Measurements from ENCODE around the gene RHBDF2. TPM values are rescaled to one million over a fixed set of nuclear protein-coding genes. Genes with fewer than 3 reads are reported as not detected.

RHBDF2 gene
- total RNA-seq, 1 experiment from 2014 or later, result 52.3 TPM

GRCh38 chr17:76475302-76475701, 25.9 kb downstream of the RHBDF2 start:
- H3K9me2 ChIP-seq (replicated peaks; ENCODE audit: low read length), result no peaks in the 10 kb centered on the region
- no peaks in the 10 kb centered on the region for H3K27me3 ChIP-seq (ENCODE audit: low read length)
- no peaks in the 10 kb centered on the region for H4K20me1 ChIP-seq (ENCODE audit: low read length)
- H3K4me1 ChIP-seq (ENCODE audit: insufficient read depth, low read length), result no peaks in the 10 kb centered on the region; the same call in 1 of the 2 replicates
- H3K9ac ChIP-seq (ENCODE audit: low read length), result no peak overlapping the region
- TF ChIP-seq CTCF (conservative IDR thresholded peaks at IDR 0.05; ENCODE audit: low read depth, low read length) (no peak), EZH2 (IDR thresholded peaks at IDR 0.05; ENCODE audit: low read length, unreplicated experiment) (no peak), EZH2phosphoT487 (IDR thresholded peaks at IDR 0.05; ENCODE audit: borderline replicate concordance, low read length) (no peak)
- intact Hi-C loops (cut with micrococcal nuclease), result no loop called here
- no TSS peak for BruUV-seq (replicated peaks)
- no peaks in the 10 kb centered on the region for H3K79me2 ChIP-seq (ENCODE audit: low read length)
- no peaks in the 10 kb centered on the region for H3K9me3 ChIP-seq (ENCODE audit: low read length)
- H2AFZ ChIP-seq (ENCODE audit: low read length), result no peak overlapping the region
- H3K27ac ChIP-seq (ENCODE audit: low read length), result no peak overlapping the region
- CTCF ChIA-PET, result interaction anchor here (1.5 kb wide), 1 partner anchor 17 kb away, joined by 4 read pairs; no protein-coding TSS in a partner anchor
- H3K36me3 ChIP-seq (ENCODE audit: low read depth, low read length), result no peaks in the 10 kb centered on the region; the same call in 1 of the 2 replicates
- H3K4me2 ChIP-seq (ENCODE audit: low read length), result no peak overlapping the region
- POLR2A ChIA-PET (ENCODE audit: unreplicated experiment), result no interaction called here
- H3F3A ChIP-seq (ENCODE audit: low read length, unreplicated experiment), result no peaks in the 10 kb centered on the region
- no peak overlapping the region for H3K4me3 ChIP-seq (ENCODE audit: low read length)
- ATAC-seq (no peak), DNase-seq (no peak)

GRCh38 chr17:76474894-76475293, 26.3 kb downstream of the RHBDF2 start:
- no TSS peak for BruUV-seq (replicated peaks)
- no peak overlapping the region for H3K4me3 ChIP-seq (ENCODE audit: low read length)
- H3K9ac ChIP-seq (ENCODE audit: low read length), result no peak overlapping the region
- H3K36me3 ChIP-seq (ENCODE audit: low read depth, low read length), result no peaks in the 10 kb centered on the region; the same call in 1 of the 2 replicates
- intact Hi-C loops (cut with micrococcal nuclease), result no loop called here
- H3F3A ChIP-seq (ENCODE audit: low read length, unreplicated experiment), result no peaks in the 10 kb centered on the region
- POLR2A ChIA-PET (ENCODE audit: unreplicated experiment), result no interaction called here
- no peaks in the 10 kb centered on the region; the same call in 1 of the 2 replicates for H3K4me1 ChIP-seq (ENCODE audit: insufficient read depth, low read length)
- no peaks in the 10 kb centered on the region for H3K79me2 ChIP-seq (ENCODE audit: low read length)
- H2AFZ ChIP-seq (ENCODE audit: low read length), result no peak overlapping the region
- H3K4me2 ChIP-seq (ENCODE audit: low read length), result no peak overlapping the region
- no peaks in the 10 kb centered on the region for H4K20me1 ChIP-seq (ENCODE audit: low read length)
- TF ChIP-seq EZH2 (IDR thresholded peaks at IDR 0.05; ENCODE audit: low read length, unreplicated experiment) (no peak), EZH2phosphoT487 (IDR thresholded peaks at IDR 0.05; ENCODE audit: borderline replicate concordance, low read length) (no peak), CTCF (conservative IDR thresholded peaks at IDR 0.05; ENCODE audit: low read depth, low read length) (no peak)
- CTCF ChIA-PET, result interaction anchor here (1.5 kb wide), 1 partner anchor 16 kb away, joined by 4 read pairs; no protein-coding TSS in a partner anchor
- H3K9me2 ChIP-seq (replicated peaks; ENCODE audit: low read length), result no peaks in the 10 kb centered on the region
- no peak overlapping the region for H3K27ac ChIP-seq (ENCODE audit: low read length)
- ATAC-seq, result no peak
- no peaks in the 10 kb centered on the region for H3K27me3 ChIP-seq (ENCODE audit: low read length)
- no peaks in the 10 kb centered on the region for H3K9me3 ChIP-seq (ENCODE audit: low read length)
- no peak for DNase-seq

GRCh38 chr17:76474238-76474637, 27.0 kb downstream of the RHBDF2 start:
- Histone ChIP-seq H3K4me3 (ENCODE audit: low read length) (no peak overlapping the region), H3K9me3 (ENCODE audit: low read length) (no peaks in the 10 kb centered on the region), H2AFZ (ENCODE audit: low read length) (no peak overlapping the region), H3K9me2 (replicated peaks; ENCODE audit: low read length) (no peaks in the 10 kb centered on the region), H3K27me3 (ENCODE audit: low read length) (no peaks in the 10 kb centered on the region), H4K20me1 (ENCODE audit: low read length) (no peaks in the 10 kb centered on the region), H3K36me3 (ENCODE audit: low read depth, low read length) (no peaks in the 10 kb centered on the region; the same call in 1 of the 2 replicates), H3K27ac (ENCODE audit: low read length) (no peak overlapping the region), H3K4me2 (ENCODE audit: low read length) (no peak overlapping the region), H3K9ac (ENCODE audit: low read length) (no peak overlapping the region), H3F3A (ENCODE audit: low read length, unreplicated experiment) (no peaks in the 10 kb centered on the region), H3K79me2 (ENCODE audit: low read length) (no peaks in the 10 kb centered on the region), H3K4me1 (ENCODE audit: insufficient read depth, low read length) (no peaks in the 10 kb centered on the region; the same call in 1 of the 2 replicates)
- BruUV-seq (replicated peaks), result no TSS peak
- CTCF ChIA-PET, result interaction anchor here (1.5 kb wide), 1 partner anchor 16 kb away, joined by 4 read pairs; no protein-coding TSS in a partner anchor
- DNase-seq, result no peak
- intact Hi-C loops (cut with micrococcal nuclease), result no loop called here
- no peak for ATAC-seq
- TF ChIP-seq EZH2 (IDR thresholded peaks at IDR 0.05; ENCODE audit: low read length, unreplicated experiment) (no peak), EZH2phosphoT487 (IDR thresholded peaks at IDR 0.05; ENCODE audit: borderline replicate concordance, low read length) (no peak), CTCF (conservative IDR thresholded peaks at IDR 0.05; ENCODE audit: low read depth, low read length) (no peak)
- POLR2A ChIA-PET (ENCODE audit: unreplicated experiment), result no interaction called here
